CD4-positive, alpha-beta T cell treated with Interleukin-6 at 100 ng/mL for 8 hours (primary cell): ENCODE results near the gene FSTL1.

Experiments used
- DNase-seq: peaks from one replicate; pipeline ENCODE4 v3.0.0-alpha.2; 2020; ENCODE audit warnings: mixed read lengths, low spot score

Gene FSTL1

GRCh38 chr3:120450600-120451271 lies at the start of gene FSTL1:
FSTL1 (minus strand) TSS chr3:120450992; CDS start chr3:120450746, 246 bp downstream.
- DNase-seq: no peak

- DNase-seq: no peak
Observed at GRCh38 chr3:120498556-120499346, 48.0 kb upstream of the FSTL1 start.

GRCh38 chr3:120497818-120498217 lies 47.0 kb upstream of the FSTL1 start:
- DNase-seq: no peak

GRCh38 chr3:120497336-120497735 lies 46.5 kb upstream of the FSTL1 start:
- DNase-seq: no peak

GRCh38 chr3:120496278-120497002 lies 45.6 kb upstream of the FSTL1 start:
- no peak for DNase-seq

- no peak for DNase-seq
Observed at GRCh38 chr3:120495809-120496208, 45.0 kb upstream of the FSTL1 start.

- no peak for DNase-seq
Observed at GRCh38 chr3:120492103-120492502, 41.3 kb upstream of the FSTL1 start.

- no peak for DNase-seq
Observed at GRCh38 chr3:120489421-120489820, 38.6 kb upstream of the FSTL1 start.

- DNase-seq: no peak
Observed at GRCh38 chr3:120488296-120488695, 37.5 kb upstream of the FSTL1 start.

GRCh38 chr3:120487191-120487650 lies 36.4 kb upstream of the FSTL1 start:
- DNase-seq: no peak

GRCh38 chr3:120481081-120481480 lies 30.3 kb upstream of the FSTL1 start:
- no peak for DNase-seq

- DNase-seq: no peak
Observed at GRCh38 chr3:120477781-120478180, 27.0 kb upstream of the FSTL1 start.

GRCh38 chr3:120475722-120476377 lies 25.1 kb upstream of the FSTL1 start:
- DNase-seq: no peak

- DNase-seq: no peak
Observed at GRCh38 chr3:120473896-120474675, 23.3 kb upstream of the FSTL1 start.

- no peak for DNase-seq
Observed at GRCh38 chr3:120473389-120473788, 22.6 kb upstream of the FSTL1 start.

GRCh38 chr3:120472121-120472844 lies 21.5 kb upstream of the FSTL1 start:
- DNase-seq: no peak

- no peak for DNase-seq
Observed at GRCh38 chr3:120471643-120472042, 20.9 kb upstream of the FSTL1 start.

- no peak for DNase-seq
Observed at GRCh38 chr3:120470870-120471269, 20.1 kb upstream of the FSTL1 start.

- DNase-seq: no peak
Observed at GRCh38 chr3:120469882-120470301, 19.1 kb upstream of the FSTL1 start.

GRCh38 chr3:120469440-120469839 lies 18.6 kb upstream of the FSTL1 start:
- no peak for DNase-seq
